IPS DF 4.7 (cell line): Measurements from ENCODE around the gene THAP4.
A peak's percentile ranks its signal among the peaks of the same experiment; 100 is the strongest.
"Not testable (repeated sequence)": the region's sequence is repeated elsewhere in the genome, so short reads cannot be mapped to it uniquely, and the experiment has no call there.

Experiments used
- DNase-seq: peaks from one replicate; pipeline ENCODE4 v3.0.0-alpha.2; 2013; ENCODE audit warnings: low spot score; ENCODE audit errors: extremely low read depth

The THAP4 gene

DNA sequence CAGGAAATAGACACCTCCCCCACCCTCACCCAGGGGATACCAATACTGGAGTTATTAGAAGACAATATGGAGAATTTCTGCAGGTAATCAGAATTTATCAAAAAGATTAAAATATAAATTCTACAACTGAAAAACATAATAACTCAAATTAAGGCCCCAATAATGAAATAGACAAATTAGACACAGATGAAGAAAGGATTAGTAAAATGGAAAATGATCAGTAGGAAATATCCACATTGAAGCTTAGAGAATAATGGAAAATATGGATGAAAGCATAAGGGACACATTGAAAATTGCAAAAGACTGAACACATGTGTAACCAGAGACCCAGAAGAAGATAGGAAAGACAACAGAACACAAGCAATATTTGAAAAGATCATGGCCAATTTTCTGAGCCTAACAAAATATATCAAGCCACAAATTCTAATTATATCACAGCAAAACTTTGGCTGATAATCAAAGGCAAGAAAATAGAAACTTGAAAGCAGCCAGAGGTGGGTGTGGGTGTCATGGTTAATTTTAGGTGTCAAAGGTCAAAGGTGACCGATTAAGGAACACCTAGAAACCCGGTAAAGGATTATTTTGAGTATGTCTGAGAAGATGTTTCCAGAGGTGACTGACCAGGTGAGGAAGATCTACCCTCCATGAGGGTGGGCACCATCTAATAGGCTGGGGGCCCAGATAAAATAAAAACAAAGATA, 50.2 kb downstream of the THAP4 start:
- DNase-seq, result no peak

DNA sequence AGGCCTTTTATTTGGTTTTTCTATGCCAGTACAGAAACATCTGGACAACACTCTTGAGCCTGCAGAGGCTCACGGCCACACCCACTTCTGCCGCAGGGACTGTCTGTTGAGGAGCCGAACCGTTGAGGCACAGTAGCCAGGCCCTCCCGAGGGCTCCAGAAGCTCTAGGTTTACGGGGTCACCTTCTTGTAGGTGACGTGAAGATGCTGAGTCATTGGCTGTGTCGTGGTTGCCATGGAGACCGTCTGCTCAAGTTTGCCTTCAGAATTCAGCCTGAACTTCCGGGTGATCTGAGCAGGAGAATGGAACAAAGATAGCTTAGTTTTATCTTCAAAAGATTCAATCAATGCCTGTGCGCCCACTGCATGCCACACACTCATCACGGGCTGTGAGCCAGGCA, 52.5 kb downstream of the THAP4 start:
- peak; percentile 44 for DNase-seq

DNA sequence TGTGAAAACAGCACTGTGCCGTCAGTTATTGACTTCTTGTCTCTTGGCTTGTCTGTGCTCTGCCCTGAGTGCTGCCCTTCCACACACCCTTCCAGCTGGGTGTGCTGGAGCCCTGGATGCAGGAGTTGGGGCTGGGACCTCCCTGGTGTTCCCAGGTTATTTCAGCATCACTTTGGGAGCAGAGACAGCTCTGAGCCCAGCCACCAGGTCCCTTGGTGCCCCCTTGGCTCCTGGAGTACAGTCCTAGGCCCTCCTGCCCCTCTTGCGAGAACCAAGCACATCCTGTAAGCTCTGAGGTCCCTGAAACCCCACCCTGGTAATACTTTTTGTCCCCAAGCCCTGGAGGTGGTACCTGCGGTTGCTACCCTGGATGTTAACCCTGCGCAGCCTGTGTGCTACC, 54.2 kb downstream of the THAP4 start:
- no peak for DNase-seq

DNA sequence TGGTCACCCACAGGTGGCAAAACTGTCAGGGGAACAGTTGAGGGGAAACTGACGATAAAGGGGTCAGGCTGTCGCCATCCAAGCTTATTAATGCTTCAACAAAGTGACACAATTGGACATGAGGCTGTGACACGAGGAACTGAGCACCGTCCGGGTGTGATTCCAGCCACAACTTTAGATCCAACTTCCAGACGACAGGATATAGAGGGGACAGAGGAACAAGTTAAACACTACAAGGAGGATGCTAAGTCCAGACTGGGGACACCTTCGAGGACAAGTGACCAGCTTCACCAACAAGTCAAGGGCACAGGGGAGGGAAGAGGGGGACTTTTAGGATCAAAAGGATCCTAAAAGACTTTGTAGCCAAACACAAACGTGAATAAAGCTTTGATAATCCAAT, 54.6 kb downstream of the THAP4 start:
- no peak for DNase-seq

DNA sequence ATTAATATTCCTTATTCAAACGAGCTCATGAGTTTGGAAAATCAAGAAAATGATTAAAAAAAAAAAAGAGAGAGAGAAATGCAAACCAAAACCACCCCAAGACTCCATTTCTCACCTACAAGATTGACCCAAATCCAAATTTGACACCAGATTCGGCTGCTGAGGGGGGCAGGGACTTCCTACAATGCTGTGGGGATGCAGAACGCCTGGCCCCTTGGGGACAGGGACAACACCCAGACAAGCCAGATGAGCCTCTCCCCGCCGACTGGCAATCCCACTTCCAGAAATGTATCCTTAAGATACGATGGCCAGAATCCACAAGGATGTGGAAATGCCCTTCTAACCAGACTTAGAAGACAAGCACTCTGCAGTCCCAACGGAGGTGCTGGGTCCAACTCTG, 57.7 kb downstream of the THAP4 start:
- DNase-seq, result no peak

DNA sequence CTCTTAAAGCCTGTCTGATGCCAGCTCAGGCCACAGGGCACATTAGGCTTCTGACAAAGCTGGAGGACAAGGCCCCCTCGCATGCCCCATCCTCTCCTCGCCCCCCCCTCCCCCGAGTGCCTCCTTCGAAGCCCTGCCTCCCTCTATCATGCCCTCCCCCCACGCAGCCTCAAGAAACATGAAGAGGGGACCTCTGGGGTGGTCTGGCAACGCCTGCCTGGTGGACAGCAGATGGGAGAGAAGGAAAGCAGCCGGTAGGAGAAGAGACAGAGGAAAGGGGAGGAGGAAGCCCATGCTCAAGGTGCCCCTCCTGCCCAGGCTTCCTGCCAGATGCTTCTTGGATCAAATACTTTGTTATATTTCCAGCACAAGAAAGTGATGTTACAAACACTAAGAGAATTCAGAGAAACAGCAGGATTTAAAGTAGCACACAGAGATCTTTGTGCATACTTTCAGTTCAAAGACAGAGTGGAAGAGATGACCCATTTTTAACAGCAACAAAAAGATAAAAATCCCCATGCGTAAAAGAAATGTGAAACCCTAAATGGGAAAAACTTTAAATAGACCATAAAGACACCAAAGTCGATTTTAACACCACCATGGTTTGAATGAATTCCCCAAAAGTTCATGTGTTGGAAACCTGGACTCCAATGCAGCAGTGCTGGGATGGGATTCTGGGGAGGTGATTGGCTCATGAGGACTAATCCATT, 59.4 kb downstream of the THAP4 start:
- no peak for DNase-seq

DNA sequence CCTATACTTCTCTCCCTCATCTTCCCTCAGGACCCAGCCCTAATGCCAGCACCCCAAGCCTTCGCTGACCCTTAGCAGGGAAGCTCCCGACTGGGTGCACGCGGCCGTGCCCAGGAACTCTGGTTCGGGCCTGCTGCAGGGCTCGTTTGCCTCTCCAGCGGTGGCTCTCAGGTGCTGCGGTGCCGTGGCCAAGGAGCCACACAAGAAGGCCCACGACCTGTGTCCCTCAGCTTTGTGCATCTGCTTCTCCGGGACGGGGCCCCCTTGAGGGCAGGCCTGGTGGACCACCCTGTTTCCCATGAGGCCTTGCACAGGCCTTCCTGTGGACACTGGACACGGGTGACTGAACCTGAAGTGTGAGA, 60.7 kb downstream of the THAP4 start:
- no peak for DNase-seq

DNA sequence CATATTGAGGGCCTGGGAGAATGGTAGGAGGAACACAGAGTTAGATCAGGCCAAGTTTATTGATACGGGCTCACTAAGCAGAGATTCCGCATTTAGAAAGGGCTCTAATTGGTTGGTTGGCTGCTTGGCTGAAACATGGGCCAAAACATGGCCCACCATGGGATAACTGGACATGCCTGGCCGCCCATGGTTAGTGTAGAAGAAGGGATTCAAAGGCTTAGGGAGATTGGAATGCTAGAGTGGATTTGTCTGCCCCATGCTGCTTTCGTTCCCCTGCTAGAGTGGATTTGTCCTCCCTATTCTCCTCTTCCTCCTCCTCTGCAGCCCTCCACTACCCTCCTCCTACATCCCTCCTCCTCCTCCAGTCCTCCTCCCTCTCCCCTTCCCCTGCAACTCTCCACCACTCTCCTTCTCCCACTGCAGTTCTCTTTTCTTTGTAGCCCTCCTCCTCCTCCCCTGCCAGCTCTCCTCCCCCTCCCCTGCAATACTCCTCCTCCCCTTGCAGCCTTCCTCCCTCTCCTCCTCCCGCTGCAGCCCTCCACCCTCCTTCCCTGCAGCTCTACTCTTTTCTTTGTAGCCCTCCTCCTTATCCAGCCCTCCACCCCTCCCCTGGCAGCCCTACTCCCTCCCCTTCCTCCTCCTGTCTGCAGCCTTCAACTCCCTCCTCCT, 61.2 kb downstream of the THAP4 start:
- DNase-seq, result no peak

DNA sequence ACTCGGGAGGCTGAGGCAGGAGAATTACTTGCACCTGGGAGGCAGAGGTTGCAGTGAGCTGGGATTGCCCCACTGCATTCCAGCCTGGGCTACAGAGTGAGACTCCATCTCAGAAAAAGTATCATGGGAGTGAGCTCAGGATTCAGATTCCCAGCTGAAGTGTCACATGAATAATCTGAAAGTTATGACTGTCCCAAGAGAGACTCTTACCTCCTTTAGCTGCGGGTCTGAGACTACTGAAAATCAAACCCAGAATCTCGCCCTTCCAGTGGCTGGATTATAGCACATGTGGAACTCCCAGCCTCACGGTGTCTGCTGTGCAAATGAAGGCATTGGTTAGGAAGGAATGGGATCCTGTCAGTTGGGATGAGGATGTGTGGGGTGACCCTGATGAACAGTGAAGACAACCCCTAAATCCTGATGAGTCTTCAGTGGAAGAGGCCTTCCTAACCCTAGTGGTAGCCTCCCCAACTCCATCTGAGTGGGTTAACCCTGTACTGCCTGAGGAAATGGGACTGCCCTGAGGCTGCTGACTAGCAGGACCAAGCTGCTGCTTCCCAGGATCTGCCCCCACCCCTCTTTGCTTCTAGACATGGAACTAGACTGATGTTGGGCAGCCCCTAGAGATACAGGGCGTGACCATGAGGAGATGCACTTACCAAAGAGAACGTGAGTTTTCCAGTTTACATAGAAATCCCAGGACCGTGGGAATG, 61.9 kb downstream of the THAP4 start:
- no peak for DNase-seq

DNA sequence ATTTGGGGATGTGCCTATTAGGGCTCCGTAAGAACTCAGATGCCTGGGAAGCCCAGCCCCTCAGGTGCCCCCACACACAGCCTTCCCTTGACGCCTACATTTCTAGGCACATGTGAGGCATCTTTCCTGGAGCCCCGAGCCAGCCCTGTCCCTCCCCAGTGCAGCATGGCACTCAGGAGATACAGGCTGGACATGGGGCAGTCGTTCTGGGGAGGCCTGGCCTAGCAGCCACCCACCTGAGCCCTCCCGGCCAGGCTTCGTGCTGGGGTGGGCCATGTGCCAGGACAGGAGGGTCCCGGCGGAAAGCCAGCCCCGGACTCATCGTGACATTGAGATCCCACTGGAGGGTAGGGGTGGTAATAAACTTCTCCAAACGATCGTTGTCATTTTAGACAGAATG, 63.2 kb downstream of the THAP4 start:
- no peak for DNase-seq

DNA sequence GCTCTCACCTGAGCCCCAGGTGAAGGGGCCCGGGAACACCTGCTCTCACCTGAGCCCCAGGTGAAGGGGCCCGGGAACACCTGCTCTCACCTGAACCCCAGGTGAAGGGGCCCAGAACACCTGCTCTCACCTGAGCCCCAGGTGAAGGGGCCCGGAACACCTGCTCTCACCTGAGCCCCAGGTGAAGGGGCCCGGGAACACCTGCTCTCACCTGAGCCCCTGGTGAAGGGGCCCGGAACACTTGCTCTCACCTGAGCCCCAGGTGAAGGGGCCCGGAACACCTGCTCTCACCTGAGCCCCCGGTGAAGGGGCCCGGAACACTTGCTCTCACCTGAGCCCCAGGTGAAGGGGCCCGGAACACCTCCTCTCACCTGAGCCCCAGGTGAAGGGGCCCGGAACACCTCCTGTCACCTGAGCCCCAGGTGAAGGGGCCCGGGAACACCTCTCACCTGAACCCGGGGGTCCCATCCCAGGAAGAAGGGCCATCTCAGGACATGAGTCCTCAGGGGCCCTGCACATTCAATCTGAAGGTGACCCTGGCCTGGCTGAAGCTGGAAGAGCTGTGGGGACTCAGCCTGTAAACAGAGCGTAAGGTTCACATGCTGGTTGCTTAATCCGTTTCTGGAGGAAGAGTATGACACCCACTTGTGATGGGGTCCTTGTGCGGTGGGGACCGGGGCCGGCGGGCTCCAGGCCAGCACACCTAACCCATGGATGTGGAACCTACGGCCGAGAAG, 63.9 kb downstream of the THAP4 start:
- DNase-seq, result not testable (repeated sequence)

DNA sequence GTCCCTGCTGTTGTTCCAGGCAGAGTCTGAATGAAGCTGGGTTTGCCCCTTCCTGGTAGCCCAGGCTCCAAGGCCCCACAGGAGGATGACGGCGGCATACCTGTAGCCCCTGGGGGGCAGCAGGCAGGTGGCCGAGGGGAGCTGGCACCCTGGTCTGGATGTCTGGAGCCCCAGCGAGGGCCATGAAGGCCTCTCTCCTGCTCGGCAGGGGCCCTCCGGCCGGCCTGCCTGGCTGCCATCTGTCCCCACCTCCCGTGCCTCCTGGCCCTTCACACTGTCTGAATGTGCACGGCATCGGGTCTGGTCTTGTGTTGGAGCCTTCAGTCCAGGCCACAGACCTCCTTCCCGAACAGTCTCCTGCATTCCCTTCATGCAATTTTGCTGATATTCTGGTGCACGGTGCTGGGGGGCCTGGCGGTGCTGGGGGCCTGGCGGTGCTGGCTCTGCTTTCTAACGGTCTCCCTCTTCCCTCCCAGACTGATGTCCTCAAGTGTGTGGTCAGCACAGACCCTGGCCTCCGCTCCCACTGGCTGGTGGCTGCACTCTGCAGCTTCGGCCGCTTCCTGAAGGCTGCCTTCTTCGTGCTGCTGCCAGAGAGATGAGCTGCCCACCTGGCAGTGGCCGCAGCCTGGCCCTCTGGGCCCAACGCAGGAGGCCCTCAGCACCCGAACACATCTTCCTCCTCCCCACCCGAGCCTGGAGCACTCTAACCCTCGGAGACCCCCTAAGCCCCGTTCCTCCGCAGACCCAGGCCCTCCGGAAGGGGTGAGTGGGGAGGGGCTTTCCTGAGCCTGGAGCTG, 64.9 kb downstream of the THAP4 start:
- no peak for DNase-seq

DNA sequence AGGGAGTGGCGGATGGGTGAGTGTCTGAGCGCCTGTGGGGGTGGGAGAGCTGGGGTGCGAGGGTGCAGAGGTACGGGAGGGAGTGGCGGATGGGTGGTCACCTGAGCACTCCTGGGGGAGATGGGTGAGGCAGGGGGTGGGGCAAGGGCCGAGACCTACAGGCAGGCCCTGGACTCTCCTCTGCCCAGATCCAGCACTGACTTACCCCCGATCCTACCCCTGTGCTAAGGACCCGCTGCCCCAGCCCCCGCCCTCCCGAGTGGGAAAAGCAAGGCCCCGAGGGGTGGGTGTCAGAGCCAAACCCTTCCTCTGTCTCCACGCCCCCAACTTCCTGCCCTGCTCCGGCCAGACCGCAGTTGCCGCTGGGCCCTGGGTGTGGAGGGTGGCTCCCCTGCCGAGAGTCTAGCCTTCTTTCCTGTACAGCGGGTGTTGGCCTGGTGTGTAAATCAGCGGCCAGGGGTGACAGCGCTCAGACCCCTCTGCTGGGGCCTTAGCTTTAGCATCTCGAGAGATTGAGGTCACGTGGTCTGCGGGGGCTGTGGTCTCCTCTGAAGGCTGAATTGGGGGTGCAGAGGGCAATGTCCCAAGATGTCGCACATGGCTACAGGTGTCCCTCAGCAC, 65.9 kb downstream of the THAP4 start:
- no peak for DNase-seq

DNA sequence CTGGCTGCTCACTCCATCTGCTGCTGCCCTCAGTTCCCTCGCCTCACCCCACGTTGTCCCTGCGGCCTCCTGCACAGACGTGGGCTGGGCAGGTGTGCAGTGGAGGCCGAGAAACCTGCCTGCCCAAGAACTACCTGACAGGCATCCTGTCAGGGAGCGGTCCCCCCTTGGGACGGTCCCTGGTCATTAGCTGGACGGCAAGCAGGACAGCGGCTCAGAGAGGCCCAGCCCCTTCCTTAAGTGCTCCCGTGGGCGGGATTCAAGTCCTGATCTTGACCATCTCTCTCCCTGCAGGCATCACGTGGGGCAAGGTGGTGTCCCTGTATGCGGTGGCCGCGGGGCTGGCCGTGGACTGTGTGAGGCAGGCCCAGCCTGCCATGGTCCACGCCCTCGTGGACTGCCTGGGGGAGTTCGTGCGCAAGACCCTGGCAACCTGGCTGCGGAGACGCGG, 67.1 kb downstream of the THAP4 start:
- no peak for DNase-seq

DNA sequence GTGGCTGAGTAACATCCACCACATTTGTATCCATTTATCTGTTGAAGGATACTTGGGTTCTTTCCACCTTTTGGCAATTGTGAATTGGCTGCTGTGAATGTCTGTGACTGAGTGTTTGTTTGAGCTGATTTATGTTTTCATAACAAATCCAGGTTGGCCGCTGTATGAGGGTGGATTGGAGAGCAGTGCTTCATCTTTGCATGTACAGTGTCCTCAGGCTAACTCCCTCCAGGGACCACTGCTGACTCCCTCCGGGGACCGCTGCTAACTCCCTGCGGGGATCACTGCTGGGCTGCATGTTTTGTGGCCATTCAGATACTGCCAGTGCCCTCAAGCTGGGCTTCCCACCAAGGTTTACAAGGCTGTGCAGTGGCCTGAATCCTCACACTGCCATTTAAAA, 68.2 kb downstream of the THAP4 start:
- no peak for DNase-seq

DNA sequence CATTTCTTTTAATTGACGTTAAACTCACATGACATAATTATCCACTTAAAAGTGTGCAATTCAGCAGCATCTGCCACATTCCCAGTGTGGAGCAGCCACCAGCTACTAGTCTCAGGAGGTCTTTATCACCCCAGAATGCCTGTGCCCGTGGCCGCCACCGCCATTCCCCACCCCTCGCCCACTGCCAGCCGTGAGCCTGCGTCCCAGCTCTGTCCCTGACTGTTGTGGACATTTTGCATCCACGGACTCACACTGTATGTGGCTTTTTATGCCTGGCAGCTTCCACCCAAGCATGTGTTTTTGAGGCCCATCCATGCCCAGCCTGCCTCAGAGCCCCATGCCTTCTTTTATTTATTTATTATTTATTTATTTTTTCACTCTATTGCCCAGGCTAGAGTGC, 69.2 kb downstream of the THAP4 start:
- DNase-seq, result no peak

DNA sequence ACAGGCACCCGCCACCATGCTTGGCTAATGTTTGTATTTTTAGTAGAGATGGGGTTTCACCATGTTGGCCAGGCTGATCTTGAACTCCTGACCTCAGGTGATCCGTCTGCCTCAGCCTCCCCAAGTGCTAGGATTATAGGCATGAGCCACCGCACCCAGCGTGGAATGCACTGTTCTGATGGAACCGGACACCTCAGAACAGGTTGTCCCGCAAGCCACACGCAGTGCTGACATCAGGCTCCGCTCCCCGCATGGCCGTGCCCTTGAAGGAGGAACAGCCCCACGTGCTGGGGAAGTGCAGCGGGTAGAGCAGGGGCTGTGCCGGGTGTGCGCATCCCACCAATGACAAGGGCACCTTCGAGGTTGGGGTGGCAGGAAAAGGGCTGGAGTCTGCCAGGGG, 69.7 kb downstream of the THAP4 start:
- DNase-seq, result not testable (repeated sequence)

DNA sequence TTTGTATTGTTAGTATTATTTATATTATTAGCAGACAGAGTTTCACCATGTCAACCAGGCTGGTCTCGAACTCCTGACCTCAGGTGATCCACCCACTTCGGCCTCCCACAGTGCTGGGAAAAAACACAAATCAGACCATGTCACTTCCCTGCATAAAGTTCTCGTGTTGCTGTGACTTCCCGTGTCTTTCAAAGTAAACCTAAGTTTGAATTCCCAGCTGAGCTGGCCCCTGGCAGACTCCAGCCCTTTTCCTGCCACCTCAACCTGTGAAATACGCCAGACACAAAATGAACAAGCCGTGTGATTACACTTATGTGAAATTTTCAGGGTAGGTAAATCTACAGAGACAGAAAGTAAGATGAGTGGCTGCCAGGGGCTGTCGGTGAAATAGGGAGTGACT, 70.5 kb downstream of the THAP4 start:
- no peak for DNase-seq

DNA sequence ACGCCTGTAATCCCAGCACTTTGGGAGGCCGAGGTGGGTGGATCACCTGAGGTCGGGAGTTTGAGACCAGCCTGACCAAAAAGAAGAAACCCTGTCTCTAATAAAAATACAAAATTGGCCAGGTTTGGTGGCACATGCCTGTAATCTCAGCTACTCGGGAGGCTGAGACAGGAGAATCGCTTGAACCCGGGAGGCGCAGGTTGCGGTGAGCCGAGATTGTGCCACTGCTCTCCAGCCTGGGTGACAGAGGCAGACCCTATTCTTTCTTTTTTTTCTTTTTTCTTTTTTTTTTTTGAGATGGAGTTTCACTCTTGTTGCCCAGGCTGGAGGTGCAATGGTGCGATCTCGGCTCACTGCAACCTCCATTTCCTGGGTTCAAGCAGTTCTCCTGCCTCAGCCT, 70.9 kb downstream of the THAP4 start:
- not testable (repeated sequence) for DNase-seq

DNA sequence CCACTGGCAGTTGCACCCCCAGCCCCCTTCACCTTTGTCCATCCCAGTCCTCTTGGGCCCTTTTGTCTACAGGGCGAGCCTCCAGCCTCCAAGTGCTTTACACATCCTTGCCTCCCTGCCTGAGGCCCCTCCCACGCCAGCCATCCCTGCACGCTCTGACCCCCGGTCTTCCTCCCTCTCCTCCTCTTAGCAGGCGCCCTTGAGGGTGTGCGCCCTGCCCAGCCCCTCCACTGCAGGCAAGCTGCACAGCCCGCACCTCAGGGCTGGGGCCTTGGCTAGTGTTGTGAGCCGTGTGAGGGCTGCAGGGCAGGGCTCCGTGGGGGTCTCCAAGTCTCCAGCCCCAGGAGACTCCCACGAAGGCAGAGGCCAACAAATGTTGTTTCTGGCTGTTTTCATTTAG, 71.5 kb downstream of the THAP4 start:
- no peak for DNase-seq
